B cell (primary cell): ENCODE data around the gene GPC3.

Experiments used
- EZH2 ChIP-seq: IDR thresholded peaks from 2 replicates; pipeline ENCODE4 v1.6.1; 2012; ENCODE audit warnings: borderline replicate concordance, low read depth, mild to moderate bottlenecking, moderate library complexity, low read length; ENCODE audit not compliant: insufficient read depth, poor library complexity, severe bottlenecking
- TF ChIP-seq, protein P1 (sequence below): fragments of 200-600 bp; IDR thresholded peaks from one replicate; pipeline ENCODE4 v1.8.0; 2022; ENCODE audit warnings: antibody characterized with exemption, mild to moderate bottlenecking

GRCh38 chrX:133834771-133835170 is 150.6 kb downstream of the GPC3 start:
- TF ChIP-seq, protein P1, sequence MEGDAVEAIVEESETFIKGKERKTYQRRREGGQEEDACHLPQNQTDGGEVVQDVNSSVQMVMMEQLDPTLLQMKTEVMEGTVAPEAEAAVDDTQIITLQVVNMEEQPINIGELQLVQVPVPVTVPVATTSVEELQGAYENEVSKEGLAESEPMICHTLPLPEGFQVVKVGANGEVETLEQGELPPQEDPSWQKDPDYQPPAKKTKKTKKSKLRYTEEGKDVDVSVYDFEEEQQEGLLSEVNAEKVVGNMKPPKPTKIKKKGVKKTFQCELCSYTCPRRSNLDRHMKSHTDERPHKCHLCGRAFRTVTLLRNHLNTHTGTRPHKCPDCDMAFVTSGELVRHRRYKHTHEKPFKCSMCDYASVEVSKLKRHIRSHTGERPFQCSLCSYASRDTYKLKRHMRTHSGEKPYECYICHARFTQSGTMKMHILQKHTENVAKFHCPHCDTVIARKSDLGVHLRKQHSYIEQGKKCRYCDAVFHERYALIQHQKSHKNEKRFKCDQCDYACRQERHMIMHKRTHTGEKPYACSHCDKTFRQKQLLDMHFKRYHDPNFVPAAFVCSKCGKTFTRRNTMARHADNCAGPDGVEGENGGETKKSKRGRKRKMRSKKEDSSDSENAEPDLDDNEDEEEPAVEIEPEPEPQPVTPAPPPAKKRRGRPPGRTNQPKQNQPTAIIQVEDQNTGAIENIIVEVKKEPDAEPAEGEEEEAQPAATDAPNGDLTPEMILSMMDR: no peak
- no peak for TF ChIP-seq EZH2
